Islet of Langerhans (tissue), 1 donor: ENCODE data around the gene SP3.
"Not testable (repeated sequence)": the region's sequence is repeated elsewhere in the genome, so short reads cannot be mapped to it uniquely, and the experiment has no call there.

Experiments used
- FAIRE-seq: peaks from one replicate; lab custom pipeline; 2011; peaks lifted over from hg19 to GRCh38; lab: Jason Lieb, UNC

Gene SP3

DNA sequence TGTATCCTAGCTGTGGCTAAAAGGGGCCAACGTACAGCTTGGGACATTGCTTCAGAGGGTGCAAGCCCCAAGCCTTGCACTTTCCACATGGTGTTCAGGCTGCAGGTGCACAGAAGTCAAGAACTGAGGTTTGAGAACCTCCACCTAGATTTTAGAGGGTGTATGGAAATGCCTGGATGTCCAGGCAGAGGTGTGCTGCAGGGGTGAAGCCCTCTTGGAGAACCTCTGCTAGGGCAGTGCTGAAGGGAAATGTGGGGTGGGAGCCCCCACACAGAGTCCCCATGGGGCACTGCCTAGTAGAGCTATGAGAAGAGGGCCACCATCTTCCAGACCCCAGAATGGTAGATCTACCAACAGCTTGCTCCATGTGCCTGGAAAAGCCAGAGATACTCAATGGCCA, 75.7 kb downstream of the SP3 start:
- FAIRE-seq = not testable (repeated sequence)

DNA sequence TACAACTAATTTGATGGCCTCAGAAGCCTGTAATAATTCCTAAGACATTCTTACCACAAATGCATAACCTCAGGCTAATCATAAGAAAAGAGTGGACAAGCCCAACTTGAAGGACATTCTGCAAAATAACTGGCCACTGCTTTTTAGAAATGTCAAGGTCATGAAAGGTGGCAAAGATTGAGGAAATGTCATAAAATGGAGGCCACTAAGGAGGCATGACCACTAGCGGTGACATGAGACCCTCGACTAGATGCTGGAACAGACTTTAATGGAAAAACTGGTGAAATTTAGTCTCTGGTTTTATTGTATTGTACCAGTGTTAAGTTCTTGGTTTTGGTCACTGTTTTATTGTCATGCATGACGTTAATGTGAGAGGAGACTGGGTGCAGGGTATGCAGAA, 78.6 kb downstream of the SP3 start:
- no peak for FAIRE-seq

DNA sequence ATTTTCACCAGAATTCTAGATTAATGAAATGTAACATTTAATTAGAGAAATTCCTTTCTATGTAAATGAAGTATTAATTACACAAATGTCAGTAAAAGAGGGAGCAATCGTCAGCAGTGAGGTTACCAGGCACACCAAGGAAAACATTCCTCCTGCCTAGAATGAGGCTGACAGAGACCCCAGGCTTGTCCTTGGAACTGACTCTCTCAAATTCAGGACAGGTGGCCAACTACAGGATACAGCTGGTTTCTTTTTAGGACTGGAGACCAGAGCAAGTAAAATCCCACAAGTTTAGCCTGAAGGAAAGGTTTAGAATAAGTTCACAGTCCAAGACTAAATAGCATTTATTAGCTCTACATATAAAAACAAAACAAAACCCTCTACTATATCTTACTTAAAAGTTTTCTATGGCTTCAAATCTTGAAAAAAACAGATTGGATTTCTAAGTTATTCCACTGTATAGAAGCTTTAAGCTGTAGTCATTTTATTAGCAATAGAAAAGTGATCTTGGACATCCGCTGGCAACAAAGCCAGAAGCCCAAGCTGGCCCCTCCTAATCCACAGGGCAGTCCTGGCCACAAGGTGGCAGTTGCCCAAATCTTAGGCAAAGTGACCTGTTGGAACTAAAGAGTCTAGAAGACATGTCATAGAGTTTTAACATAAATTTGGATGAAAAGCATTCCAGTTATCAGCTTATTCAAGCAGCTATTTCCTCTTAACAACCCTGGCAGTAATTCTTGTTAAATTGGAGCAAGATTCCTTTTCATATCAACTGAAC, 81.0 kb downstream of the SP3 start:
- FAIRE-seq = no peak

DNA sequence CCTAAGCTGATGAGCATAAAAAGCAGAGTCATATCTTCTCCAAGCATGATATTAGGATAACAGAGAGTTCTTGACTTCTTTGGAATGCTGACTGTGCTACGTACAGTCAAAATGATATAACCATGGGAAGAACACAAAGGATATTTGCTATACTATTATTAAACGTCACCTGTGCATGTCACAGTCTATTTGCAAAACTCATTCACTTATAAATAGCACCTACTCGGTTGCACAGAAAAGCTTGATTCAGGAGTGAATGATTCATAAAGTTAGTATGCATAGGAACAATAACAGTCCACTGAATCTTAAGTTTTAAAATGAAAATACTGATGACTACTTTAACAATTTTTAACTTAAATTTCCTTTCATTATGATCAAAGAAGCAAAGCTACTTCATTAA, 83.3 kb downstream of the SP3 start:
- no peak for FAIRE-seq

DNA sequence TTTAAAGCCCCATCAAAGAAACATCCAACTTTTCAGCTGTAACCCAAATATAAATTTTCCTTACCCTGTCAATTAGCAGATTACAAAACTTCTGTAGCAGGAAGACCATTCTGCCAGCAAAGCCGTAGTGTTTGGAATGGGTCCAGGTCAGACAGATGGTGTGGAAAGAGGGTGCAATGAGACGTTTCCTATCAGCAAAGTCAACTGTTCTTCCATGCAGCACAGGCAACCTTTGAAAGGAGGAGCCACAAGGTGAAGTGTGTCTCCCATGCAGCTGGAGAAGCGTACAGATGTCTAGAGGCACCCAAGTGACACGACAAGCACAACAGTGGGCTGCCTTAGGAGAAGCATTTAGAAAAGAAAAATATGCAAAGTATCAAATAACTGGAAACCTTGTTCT, 83.7 kb downstream of the SP3 start:
- no peak for FAIRE-seq

DNA sequence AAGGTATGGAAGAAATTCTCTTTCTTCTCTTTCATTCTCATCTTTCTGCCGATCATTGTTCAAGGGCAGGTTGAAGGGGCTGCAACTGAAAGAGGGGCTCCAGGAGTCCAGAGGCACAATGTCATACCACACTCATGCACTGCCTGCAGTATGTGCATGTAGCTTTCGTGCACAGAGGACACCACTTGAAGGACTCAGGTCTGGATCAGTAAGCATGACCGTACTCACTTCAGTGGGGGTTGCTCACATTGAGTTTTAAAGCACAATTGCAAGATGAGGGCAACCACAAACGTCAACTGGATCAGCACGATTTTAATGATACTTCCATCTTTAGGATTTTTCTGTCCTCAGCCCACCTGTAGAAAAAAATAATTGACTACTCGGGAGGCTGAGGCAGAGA, 84.6 kb downstream of the SP3 start:
- no peak for FAIRE-seq

DNA sequence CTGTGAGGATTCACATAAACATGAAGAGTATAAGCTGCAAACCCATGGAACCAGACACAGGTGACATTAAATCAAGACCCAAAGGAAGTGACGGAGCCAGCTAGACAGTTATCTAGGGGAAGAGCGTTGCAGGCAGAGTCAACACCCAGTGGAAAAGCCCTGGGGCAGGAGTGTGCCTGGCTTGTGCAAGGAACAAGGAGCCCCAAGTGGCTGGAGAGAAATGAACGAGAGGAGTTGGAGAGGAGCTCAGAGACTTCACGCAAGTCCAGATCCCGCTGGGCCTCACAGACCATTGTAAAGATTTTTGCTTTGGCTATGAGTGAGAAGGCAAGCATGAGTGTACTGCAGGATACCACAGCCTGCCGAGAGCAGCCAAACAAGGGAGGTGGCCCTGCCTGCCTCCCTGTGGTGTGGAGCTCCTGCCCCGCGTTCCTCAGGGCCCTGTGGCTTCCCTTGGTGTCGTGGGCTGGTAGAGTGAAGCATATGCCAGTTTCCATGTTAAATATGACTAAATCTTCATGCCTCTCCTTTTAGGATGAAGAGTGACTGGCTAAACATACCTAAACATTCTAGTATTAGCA, 88.2 kb downstream of the SP3 start:
- no peak for FAIRE-seq

DNA sequence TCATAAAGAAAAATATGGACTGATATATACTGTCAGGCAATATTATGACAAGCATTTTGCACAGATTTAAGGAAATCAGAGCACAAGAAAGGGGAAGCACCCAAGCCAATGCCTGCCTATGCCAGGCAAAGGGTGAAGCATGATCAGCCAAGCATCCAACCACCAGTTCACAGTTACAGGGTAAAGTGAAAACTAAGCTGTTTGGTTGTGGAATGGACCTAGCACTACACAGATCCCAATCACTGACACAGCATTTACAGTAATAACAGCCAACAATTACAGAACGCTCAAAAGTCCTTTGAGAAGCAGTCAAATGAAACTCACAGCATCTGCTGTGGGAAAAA, 90.3 kb downstream of the SP3 start:
- FAIRE-seq = no peak

DNA sequence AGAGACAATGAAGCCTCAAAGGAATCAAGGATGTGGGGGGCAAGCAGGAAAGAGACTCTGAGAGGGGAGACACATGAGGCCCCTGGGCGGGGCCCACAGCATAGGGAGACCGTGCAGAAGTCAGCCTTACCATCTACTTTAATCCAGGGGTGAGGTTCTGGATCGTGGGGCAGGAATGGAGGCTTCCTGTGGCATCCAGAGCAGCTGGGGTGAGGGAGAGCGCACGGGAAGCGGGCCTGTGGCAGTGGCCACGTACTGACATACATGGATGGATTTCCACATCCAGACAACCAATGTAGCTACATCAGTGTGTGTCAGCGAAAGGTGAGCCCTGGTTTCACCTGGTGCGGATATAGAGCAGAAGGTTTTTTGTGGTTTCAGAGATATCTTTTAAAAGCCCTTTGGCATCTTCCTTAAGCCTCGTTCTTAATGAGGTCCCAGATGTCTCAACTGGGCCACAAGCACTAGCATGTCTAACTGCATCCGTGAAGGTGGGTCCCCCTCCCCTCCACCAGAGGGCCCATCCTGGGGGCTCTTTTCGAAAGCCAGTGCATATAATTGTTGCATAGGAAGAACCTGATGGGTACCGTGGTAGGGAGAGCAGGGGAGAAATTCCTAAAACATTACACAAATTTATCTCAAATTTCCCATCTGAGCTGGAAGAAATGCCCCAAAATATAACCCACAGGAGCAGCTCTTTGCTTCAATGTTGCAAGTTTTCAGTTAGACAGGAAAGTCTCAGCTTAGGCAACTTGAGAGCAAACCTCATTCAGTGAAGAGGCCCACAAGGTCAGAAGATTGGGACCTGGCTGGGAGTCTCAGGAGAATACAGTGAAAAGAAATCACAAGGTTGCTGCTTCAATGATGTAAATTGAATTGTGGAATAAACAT, 90.9 kb downstream of the SP3 start:
- FAIRE-seq = no peak

DNA sequence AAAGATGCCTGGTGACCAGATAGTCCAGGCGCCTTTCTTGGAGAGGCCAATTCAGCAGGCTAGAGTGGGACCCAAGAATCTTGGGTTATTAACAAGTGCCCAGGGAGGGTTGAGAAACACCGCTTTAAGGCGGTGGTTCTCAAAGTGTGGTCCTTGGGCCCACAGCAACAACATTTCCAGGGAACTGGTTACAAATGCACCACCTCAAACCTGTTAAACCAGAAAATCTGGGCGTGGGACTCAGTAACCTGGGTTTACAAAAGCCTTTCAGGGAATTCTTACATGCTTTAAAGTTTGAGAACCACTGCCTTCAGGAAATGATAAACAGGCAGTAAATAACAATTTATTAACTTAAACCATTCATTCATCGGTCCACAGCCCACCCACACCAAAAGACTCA, 92.5 kb downstream of the SP3 start:
- no peak for FAIRE-seq

DNA sequence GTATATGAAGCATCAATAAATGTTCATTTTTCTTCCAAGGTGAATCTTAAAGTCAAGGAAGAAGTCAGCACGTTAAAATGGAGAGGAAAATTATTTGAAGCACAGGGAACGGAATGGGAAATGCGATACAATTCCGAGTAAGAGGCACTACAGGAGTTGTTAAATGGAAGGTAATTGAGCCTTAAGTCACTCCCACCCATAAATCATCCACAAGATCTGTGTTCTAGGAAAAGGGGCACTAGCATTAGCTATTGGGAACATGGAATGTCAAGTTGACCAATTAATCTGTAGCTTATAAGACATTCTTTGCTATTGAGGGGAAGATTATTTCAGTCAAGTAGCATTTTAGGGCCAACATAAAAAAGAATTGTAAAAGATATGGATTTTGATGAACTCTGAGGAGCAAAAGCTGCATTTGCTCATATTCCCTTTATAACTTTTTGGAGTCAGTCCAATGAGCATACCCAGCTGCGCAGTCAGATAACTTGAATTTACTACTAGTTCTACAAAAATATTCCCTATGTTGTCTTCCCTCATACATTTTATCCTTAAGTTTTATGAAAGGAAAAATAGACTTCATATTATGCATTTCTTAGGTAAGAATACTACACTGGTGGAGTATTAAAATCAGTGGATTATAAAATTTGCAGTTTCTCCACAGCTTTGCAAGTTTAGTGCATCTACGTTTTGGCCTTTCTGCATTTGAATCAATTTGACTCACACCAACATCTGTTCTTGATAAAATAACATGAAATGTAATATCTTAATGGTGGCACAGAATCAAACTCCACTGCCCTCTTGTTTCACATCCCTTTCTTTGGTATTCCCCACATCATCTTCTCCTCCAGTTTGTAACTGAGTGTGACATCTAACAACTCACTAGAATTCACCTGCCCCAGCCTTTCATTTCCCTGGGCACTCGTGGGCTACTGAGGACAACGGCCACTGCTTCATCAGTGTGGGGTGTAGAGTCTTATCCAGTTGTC, 95.6 kb downstream of the SP3 start:
- no peak for FAIRE-seq

DNA sequence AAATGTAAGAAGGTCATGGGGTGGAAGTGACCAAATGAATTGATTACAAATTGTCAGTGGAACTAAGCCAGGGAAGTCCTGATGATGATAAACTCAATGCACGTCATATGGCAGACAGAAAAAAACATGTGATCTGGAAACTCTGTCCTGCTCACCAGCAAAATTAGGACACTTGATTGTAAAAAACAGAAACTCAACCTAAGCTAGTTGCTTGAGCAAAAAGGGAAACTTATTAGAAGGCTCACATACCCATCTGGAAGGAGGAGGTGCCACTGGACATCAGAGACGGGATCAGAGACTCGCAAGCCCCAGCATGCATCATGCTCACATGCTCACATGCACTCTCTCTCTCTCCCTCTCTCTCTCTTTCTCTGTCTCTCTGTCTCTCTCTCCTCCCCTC, 96.8 kb downstream of the SP3 start:
- FAIRE-seq = no peak

DNA sequence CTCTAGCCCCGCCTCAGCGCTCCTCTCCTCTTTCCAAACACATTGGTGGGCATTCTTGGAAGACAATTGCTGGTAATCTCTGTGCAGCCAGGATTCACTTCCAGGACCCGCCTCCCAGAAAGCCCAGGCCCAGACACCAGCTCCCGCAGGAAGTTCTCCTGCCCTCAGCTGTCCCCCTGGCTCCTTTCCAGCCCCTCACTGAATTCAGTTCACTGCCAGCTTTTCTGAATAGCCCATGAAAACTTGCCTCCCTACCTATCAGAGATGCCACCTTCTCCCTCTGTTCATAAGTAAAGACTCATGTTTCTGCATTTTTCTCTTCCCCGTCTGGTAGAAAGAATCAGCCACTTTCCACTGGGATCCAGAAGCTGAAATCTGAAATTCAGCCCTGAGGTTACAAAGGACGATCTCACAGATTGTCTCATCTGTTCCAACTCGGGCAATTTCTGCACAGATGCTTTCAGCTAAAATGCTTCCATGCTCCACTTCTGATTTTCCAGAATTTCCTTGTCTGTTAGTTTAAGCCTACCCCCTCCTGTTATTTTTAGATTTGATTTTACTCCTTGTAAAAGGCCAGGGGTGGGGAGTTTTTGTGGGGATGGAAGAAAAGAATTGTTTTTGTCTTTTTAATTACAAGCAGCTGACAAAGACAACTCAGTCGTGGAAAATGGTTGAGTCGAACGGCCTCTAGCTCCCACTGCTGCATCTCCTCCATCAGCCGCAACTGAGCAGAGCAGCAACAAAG, 98.1 kb downstream of the SP3 start:
- FAIRE-seq = no peak

DNA sequence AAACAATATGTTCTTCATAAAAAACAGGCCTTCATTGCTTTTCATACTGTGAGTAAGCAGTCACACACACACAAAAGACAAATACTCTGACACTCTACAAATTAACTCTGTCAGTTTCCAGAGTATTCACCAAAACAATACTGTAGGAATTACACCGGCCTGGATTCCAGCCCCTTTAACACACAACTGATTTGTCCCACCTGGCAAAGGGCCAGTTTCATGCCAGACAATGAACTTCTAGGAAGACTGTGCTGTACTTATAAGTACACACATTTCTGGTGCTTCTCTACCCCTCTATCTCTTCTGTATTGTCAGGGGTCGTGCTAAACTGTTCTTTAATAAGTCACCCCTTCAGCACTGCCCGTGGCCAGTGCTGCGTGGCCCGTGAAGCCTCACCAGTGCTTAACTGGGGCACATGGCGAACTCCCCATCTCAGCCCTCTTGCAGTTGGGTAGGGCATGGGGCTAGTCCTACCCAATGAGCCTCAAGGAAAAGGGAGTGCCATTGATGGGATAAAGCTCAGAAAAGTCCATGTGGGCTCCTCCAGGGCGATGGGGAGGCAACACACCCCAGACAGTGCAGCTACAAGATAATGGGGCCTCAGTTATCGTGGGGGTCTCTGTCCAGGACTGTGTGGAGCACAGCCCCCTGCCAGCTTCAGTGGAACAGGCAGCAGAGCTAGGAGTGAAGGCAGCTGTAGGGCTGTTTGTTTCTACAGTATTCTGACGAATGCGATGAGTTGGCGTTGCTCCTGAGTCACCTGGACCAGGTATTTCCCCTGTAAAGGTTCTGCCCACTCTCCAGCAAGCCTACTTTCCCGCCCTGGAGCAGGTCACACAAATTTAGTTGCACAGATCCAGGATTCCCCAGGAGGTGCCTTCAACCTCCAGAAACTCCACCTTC, 99.0 kb downstream of the SP3 start:
- FAIRE-seq = no peak

DNA sequence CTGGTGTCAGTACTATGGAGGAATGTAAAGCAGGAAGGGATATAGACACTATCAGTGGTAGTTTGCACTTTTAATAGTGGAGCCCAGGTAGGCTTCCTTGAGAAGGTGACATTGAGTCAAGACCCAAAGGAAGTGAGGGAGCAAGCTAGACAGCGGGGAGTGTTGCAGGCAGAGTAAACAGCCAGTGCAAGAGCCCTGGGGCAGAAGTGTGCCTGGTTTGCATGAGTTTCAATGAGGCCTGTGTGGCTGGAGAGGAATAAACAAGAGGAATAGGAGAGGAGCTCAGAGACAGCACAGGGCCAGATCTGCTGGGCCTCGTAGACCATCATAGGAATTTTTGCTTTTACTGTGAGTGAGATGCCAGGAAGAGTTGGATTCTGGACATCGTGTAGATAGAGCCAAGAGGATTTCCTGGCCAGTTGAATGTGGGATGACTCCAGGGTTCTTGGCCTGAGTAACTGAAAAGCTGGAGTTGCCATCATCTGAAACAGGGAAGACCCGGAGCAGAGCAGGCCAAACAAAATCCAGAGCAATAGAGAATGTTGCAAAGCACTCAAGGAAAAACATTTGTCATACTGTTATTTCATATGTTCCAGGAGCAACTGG, 102.5 kb downstream of the SP3 start:
- FAIRE-seq = no peak

DNA sequence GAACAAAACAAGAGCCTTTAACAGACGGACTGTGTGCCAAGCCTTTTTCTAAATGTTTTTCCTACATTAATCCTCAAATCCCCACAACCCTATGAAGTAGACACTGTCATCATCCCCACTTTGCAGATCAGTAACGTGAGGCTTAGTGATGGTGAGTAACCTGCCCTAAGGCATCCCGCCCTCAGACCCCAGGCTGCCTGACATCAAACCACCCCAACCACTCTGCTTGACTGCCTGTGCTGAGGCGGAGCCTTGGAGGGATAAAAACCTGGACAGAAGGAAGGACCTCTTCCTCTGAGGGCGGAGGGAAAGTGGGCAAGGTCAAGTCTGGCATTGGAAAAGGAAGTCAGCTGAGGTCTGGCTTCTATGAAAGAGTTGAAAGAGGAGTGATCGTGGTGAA, 104.6 kb downstream of the SP3 start:
- FAIRE-seq = no peak

DNA sequence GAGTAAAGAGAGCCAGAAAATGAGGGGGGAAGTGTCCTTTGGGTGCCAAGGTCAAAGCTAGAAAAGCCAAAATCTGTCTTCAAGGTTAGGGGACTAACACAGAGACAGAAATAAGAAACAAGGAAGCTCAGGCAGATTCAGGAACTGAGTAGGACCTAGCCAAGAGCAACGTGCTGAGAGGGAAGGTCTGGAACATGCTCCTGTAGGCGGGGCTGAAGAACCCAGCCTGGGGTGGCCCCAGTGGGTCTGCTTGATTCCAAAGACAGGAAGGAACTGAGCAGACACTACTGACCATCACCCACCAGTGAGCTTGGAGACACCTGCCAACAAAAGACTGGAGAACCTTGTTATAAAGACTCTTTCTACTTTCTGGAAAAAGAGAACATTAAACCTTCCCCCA, 105.1 kb downstream of the SP3 start:
- no peak for FAIRE-seq

DNA sequence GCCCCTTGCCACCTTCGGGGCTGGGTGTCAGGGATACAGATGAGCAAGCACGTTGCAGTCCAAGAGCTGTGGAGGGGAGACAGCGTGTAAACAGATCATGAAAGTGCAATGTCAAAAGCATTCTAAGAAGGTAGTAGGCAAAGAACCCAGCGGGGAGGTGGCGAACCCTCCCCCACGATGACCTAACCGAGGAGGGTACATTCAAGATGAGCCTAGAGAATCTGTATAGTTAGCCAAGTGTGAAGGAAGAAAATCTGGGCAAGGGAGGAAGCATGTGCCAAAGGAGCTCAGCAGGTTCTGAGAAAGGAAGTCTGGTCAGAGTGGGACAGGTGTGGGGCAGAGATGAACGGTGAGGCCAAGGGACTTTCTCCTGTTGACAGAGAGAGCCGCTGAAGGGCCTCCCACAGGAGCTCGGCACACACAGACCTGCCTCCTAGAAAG, 106.9 kb downstream of the SP3 start:
- FAIRE-seq = no peak
